ENCODE data around the gene GRIK1. TPM values are rescaled to one million over a fixed set of nuclear protein-coding genes. Genes with fewer than 3 reads are reported as not detected.

Gene GRIK1
- total RNA-seq, 1 donor from 2014 or later, result 0.39 TPM

DNA sequence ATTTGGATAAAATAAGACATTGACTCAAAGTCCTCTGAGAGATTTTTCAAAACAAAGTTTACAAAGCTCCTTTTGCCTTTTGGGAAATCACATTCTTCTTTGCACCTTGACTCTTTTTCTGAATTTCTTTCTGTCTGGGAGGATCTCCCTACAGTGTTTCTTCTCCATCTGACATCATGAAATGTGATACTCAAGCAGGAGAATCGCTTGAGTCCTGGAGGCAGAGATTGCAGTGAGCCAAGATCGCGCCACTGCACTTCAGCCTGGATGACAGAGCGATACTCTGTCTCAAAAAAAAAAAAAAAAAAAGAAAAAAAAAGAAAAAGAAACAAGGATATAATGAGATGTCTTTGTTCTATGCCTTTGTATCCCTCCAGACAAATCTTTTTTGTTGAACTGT, 13.3 kb upstream of the GRIK1 start:
- H3K4me1 Mint-ChIP-seq (ENCODE audit: low read depth, unreplicated experiment), result peaks cover 26% of the 10 kb centered on the region
- H3K9me3 Mint-ChIP-seq (ENCODE audit: unreplicated experiment), result peaks cover 5% of the 10 kb centered on the region
- peak overlapping the region; percentile 7 for H3K27ac Mint-ChIP-seq (ENCODE audit: unreplicated experiment)

DNA sequence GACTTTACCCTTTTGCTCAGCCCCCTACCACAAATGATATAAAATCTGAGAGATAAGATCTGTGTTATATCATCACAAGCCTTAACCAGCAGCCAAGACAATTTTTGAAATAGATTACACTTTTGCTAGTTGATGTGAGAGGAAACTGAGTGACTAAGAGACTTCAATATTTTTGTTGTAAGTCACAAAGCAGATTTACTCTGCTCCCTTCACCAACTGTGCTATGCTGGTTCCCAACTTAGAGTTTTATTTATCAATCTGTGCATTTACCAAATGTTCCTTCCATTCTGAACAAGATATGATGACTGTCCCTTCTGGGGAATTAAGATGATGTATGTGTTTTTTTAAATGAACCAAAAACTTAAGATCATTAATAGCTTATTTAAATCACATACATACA, 12.1 kb upstream of the GRIK1 start:
- Mint-ChIP-seq H3K4me1 (ENCODE audit: low read depth, unreplicated experiment) (peaks cover 28% of the 10 kb centered on the region), H3K27me3 (ENCODE audit: unreplicated experiment) (peaks cover 6% of the 10 kb centered on the region), H3K27ac (ENCODE audit: unreplicated experiment) (peak overlapping the region; percentile 67), H3K36me3 (ENCODE audit: unreplicated experiment) (no peaks in the 10 kb centered on the region), H3K4me3 (ENCODE audit: unreplicated experiment) (no peak overlapping the region), H3K9me3 (ENCODE audit: unreplicated experiment) (peaks cover 4% of the 10 kb centered on the region)
- no peak for DNase-seq
- no peak for TF ChIP-seq CTCF (IDR thresholded peaks at IDR 0.05; ENCODE audit: partially characterized antibody, unreplicated experiment)

More for the DNA sequence above, 13.3 kb upstream of the GRIK1 start:
- TF ChIP-seq CTCF (IDR thresholded peaks at IDR 0.05; ENCODE audit: partially characterized antibody, unreplicated experiment), result no peak
- H3K4me3 Mint-ChIP-seq (ENCODE audit: unreplicated experiment), result no peak overlapping the region
- DNase-seq, result no peak
- H3K27me3 Mint-ChIP-seq (ENCODE audit: unreplicated experiment), result peaks cover 6% of the 10 kb centered on the region
- peaks cover 3% of the 10 kb centered on the region for H3K36me3 Mint-ChIP-seq (ENCODE audit: unreplicated experiment)

GRCh38 chr21:29949991-29950390, 10.2 kb upstream of the GRIK1 start:
- no peak for TF ChIP-seq CTCF (IDR thresholded peaks at IDR 0.05; ENCODE audit: partially characterized antibody, unreplicated experiment)
- Mint-ChIP-seq H3K4me3 (ENCODE audit: unreplicated experiment) (no peak overlapping the region), H3K9me3 (ENCODE audit: unreplicated experiment) (peaks cover 5% of the 10 kb centered on the region), H3K27me3 (ENCODE audit: unreplicated experiment) (peaks cover 6% of the 10 kb centered on the region), H3K27ac (ENCODE audit: unreplicated experiment) (no peak overlapping the region), H3K4me1 (ENCODE audit: low read depth, unreplicated experiment) (peaks cover 29% of the 10 kb centered on the region), H3K36me3 (ENCODE audit: unreplicated experiment) (no peaks in the 10 kb centered on the region)
- DNase-seq, result no peak

DNA sequence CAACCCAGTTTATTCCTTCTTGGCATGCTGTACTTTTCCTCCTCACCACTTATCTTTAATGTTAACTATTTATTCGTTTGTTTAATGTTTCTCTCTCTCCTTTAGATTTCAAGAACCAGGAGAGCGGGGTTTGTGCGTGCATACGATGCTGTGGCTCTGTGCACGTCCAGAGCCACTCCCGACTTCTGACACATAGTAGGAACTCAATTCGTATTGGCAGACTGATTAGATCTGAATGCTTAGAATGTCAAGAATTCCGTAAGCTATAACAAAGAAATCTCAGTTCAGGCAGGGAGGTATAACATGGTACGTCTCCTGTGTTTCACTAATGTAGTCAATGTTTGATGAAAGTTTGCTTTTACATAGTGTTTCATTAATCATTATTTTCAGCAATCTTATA, 7.3 kb upstream of the GRIK1 start:
- DNase-seq, result no peak
- Mint-ChIP-seq H3K4me3 (ENCODE audit: unreplicated experiment) (no peak overlapping the region), H3K36me3 (ENCODE audit: unreplicated experiment) (no peaks in the 10 kb centered on the region), H3K27ac (ENCODE audit: unreplicated experiment) (no peak overlapping the region), H3K27me3 (ENCODE audit: unreplicated experiment) (peaks cover 6% of the 10 kb centered on the region), H3K9me3 (ENCODE audit: unreplicated experiment) (peaks cover 5% of the 10 kb centered on the region), H3K4me1 (ENCODE audit: low read depth, unreplicated experiment) (peaks cover 18% of the 10 kb centered on the region)
- TF ChIP-seq CTCF (IDR thresholded peaks at IDR 0.05; ENCODE audit: partially characterized antibody, unreplicated experiment), result no peak

GRCh38 chr21:29943885-29944284, 4.1 kb upstream of the GRIK1 start:
- peaks cover 6% of the 10 kb centered on the region for H3K27me3 Mint-ChIP-seq (ENCODE audit: unreplicated experiment)
- no peak overlapping the region for H3K4me3 Mint-ChIP-seq (ENCODE audit: unreplicated experiment)

More at GRCh38 chr21:29943885-29944284, 4.1 kb upstream of the GRIK1 start:
- no peak overlapping the region for H3K27ac Mint-ChIP-seq (ENCODE audit: unreplicated experiment)
- no peak for DNase-seq
- no peak for TF ChIP-seq CTCF (IDR thresholded peaks at IDR 0.05; ENCODE audit: partially characterized antibody, unreplicated experiment)
- H3K9me3 Mint-ChIP-seq (ENCODE audit: unreplicated experiment), result peaks cover 3% of the 10 kb centered on the region
- H3K36me3 Mint-ChIP-seq (ENCODE audit: unreplicated experiment), result no peaks in the 10 kb centered on the region
- H3K4me1 Mint-ChIP-seq (ENCODE audit: low read depth, unreplicated experiment), result peaks cover 8% of the 10 kb centered on the region
